GM13976 (cell line): ENCODE results near the gene TMEM139.
"Not testable (repeated sequence)": the region's sequence is repeated elsewhere in the genome, so short reads cannot be mapped to it uniquely, and the experiment has no call there.

Experiments
- DNase-seq: peaks from one replicate; pipeline ENCODE4 v3.0.0; 2012; ENCODE audit warnings: low spot score
- in situ Hi-C: fragments of 300-500 bp; cut with MboI; formaldehyde crosslinking; loops from one replicate; pipeline ENCODE4 v1.12.0; 2022; ENCODE audit warnings: low sequenced_read_pairs, mixed read lengths, inconsistent platforms; ENCODE audit not compliant: unreplicated experiment
- TF ChIP-seq, protein P1 (sequence below): IDR thresholded peaks from 2 replicates; pipeline ENCODE4 v1.5.1; 2012; ENCODE audit warnings: borderline replicate concordance, mild to moderate bottlenecking; ENCODE audit not compliant: insufficient read depth; ENCODE audit errors: extremely low read depth, missing control alignments, control extremely low read depth

TMEM139 gene

DNA sequence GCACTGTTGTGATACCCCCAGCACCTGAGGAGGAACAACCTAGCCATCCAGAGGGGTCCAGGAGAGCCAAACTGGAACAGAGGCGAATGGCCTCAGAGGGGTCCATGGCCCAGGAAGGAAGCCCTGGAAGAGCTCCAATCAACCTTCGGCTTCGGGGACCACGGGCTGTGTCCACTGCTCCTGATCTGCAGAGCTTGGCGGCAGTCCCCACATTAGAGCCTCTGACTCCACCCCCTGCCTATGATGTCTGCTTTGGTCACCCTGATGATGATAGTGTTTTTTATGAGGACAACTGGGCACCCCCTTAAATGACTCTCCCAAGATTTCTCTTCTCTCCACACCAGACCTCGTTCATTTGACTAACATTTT lies 1.7 kb downstream of the TMEM139 start:
- in situ Hi-C loops = no loop called here
- TF ChIP-seq, protein P1, sequence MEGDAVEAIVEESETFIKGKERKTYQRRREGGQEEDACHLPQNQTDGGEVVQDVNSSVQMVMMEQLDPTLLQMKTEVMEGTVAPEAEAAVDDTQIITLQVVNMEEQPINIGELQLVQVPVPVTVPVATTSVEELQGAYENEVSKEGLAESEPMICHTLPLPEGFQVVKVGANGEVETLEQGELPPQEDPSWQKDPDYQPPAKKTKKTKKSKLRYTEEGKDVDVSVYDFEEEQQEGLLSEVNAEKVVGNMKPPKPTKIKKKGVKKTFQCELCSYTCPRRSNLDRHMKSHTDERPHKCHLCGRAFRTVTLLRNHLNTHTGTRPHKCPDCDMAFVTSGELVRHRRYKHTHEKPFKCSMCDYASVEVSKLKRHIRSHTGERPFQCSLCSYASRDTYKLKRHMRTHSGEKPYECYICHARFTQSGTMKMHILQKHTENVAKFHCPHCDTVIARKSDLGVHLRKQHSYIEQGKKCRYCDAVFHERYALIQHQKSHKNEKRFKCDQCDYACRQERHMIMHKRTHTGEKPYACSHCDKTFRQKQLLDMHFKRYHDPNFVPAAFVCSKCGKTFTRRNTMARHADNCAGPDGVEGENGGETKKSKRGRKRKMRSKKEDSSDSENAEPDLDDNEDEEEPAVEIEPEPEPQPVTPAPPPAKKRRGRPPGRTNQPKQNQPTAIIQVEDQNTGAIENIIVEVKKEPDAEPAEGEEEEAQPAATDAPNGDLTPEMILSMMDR = no peak
- DNase-seq = no peak

DNA sequence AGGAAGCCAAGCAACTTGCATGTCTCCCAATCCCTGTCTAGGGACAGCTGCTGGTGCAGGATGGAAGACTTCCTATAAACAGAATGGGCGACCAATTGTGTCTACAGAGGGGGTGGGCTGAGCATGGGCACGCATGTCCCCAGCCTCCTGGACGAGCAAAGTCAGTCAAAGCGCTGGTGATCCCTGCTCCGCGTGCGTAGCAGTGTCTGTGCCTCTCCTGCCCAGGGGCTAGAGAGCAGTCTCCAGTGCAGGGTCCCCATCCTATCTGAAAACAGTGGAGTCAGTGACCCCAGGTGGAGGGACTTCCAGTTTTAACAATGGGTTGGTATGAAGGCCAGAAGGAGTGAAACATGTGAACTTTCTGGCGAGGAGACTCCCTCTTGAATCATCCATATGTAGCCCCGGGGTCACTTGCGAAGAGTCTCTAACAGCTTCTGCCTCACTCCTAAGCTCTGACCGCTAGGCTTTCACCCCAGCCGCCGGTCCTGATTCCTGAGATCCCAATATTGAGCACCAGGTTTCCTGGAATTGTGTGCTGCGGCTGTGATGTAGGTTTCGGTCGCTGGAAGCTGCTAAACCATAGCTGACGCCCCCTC lies 2.7 kb downstream of the TMEM139 start:
- no peak for DNase-seq
- TF ChIP-seq, protein P1 = no peak
- in situ Hi-C loops = no loop called here

DNA sequence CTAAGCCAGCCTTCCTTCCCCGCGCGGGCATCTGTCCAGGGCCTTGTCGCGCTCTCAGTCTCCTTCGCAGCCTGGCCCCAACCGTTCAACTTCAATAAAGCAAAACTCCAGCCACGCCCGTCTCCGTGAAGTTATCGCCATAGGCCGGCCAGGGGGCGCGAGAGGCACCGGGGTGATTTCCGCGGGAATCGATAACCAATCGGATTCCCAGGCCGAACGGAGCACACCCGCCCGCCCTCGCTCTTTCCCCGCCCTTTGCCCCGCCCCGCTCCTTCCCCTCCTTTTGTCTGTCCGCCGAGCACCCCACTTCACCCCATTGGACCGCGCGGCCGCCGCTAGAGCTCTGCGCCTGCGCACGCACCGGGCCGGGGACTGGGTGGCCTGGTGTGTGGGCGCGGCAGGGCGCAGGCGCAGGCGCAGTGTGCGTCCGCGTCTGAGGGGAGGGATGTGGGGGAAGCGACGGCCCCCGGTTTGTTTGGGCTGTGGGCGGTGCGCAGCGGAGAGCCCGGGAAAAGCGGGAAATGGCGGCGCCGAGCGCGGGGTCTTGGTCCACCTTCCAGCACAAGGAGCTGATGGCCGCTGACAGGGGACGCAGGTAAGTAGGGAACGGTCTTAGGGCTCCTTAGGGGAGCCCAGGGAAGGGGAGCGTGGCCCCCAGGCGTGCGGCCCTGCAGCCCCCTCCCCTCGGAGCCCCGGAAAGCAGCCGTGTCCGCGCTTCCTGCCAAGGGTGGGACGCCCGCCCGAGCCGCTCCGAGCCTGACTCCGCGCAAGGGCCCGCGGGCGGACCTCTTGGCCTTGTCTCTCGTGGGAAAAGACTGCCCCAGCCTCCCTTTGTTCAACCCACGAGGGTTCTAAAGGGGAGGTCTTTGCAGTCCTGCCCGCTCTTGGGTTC lies 3.4 kb downstream of the TMEM139 start, which contains the start of gene CASP2:
Gene CASP2, plus strand, starts transcription at position 417 of the 892 bp plus-strand sequence. Its CDS starts 105 bp downstream, at position 522.
- TF ChIP-seq, protein P1 = peak; percentile 21
- DNase-seq = peak; percentile 100
- in situ Hi-C loops = no loop called here

DNA sequence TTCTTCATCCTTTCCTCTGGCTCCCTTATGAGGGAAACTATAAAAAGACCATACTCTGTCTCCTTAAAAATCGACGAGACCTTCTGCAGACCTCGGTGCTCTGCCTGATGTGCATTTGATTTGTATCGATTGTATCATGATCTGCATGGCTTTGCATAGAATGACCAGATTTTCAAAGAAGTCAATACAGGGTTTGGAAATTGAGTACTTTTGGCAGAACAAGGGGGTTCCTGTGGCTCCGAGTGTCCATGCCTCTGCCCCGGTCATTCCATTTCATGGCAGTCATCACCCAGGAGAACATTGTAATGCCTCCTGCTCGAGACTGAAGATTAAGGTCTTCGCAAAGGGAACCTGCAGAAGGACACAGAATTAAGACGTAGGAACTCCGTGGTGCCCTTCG lies 4.1 kb downstream of the TMEM139 start:
- DNase-seq = no peak
- in situ Hi-C loops = no loop called here
- TF ChIP-seq, protein P1 = no peak

DNA sequence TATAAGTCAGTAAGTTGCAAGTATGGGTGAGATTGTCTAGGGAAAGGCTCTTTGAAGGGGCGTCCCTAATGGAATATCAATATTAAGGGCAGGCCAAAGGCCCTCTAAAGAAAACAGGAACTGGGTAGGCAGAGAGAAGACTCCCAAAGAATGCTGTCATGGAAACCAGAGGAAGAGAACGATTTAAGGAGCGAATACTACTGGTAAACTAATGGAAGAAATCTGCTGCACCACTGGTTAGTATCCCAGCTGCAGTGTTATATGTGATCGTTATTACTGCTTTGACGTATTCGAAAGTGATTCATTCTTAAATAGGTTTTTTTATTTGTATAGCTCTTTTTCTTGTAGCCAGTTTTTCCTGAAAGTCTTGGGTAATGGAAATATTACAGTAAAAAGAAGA lies 4.7 kb downstream of the TMEM139 start:
- TF ChIP-seq, protein P1 = no peak
- no peak for DNase-seq
- in situ Hi-C loops = no loop called here

DNA sequence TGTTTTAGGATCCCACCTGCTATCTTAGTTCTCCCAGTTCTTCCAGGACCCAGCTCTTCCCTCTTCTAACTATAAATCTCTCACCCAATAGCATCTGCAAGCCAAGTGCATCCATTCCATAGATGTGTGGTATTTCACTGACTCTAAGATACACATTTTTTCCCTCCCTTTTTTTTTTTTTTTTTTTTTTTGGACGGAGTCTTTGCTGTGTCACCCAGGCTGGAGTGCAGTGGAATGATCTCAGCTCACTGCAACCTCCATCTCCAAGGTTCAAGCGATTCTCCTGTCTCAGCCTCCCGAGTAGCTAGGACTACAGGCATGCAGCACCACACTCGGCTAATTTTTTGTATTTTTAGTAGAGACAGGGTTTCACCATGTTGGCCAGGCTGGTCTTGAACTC lies 5.1 kb downstream of the TMEM139 start:
- DNase-seq, in situ Hi-C loops: not testable (repeated sequence)

DNA sequence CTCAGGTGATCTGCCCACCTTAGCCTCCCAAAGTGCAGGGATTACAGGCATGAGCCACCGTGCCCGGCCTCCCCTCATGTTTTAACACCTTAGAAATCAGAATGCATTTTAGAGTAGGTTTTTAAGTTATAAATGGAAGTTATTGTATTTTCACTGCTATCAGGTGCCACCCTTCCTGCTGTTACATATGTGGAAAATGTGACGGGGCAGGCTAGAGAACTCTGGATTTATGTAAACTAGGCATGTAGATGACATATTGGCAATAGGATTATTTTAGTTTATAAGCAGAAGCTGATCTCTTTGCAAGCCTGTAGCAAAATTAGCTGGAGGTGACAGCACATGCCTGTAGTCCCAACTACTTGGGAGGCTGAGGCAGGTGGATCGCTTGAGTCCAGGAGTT lies 5.5 kb downstream of the TMEM139 start:
- TF ChIP-seq, protein P1 = no peak
- in situ Hi-C loops = no loop called here
- no peak for DNase-seq
